ENCODE data around the gene MUL1.

MUL1 gene

DNA sequence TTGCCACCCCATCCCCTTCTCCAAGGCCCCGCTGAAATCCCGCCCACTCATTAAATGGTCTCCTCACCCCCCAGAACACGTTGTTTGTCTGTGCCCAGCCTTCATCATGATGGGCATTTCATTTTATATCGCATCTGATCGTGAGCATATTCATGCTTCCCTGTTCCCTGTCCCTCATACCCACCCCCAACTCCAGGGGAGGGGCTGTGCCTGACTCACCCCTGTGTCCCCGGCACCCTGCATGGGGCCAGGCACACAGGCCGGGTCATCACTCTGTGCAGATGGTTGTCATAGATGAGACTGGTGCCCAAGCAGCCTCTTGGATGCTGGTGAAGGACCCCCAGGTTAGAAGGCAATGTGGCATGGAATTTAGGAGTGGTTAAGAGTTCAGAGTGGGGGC lies 33.0 kb downstream of the MUL1 start:
- no peak for DNase-seq (ENCODE audit: low read depth)
- TF ChIP-seq, protein P1, sequence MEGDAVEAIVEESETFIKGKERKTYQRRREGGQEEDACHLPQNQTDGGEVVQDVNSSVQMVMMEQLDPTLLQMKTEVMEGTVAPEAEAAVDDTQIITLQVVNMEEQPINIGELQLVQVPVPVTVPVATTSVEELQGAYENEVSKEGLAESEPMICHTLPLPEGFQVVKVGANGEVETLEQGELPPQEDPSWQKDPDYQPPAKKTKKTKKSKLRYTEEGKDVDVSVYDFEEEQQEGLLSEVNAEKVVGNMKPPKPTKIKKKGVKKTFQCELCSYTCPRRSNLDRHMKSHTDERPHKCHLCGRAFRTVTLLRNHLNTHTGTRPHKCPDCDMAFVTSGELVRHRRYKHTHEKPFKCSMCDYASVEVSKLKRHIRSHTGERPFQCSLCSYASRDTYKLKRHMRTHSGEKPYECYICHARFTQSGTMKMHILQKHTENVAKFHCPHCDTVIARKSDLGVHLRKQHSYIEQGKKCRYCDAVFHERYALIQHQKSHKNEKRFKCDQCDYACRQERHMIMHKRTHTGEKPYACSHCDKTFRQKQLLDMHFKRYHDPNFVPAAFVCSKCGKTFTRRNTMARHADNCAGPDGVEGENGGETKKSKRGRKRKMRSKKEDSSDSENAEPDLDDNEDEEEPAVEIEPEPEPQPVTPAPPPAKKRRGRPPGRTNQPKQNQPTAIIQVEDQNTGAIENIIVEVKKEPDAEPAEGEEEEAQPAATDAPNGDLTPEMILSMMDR (IDR thresholded peaks at IDR 0.05; ENCODE audit: insufficient read depth, low read depth, low read length, missing control alignments): no peak
- H3K4me3 ChIP-seq (ENCODE audit: low read depth, low read length): no peak overlapping the region

DNA sequence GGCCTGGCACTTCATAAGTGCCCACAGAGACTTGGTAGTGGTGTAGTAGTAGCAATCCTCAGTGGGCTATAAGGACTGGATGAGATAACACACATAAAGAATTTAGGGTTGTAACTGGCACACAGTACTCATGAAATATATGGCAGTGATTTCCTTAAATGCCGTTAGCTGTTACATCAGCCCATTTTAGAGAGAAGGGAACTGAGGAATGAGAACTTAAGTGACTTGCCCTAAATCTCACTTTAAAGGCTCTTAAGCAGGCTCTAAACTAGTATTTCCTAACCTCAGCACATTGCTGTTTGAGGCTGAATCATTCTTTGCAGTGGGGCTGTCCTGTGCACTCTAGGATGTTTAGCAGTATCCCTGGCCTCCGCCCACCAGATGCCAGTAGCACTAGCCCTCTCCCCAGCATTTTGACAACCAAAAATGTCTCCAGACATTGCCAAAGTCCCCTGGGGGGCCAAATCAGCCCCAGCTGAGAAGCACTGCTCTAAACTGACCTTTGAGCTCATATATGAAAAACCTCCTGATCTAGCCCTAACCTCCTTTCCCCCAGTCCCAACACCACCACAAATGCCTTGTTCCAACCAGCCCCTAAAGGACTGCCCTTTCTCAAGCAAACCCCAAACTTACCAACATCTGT lies 33.5 kb downstream of the MUL1 start:
- TF ChIP-seq, protein P1 (IDR thresholded peaks at IDR 0.05; ENCODE audit: insufficient read depth, low read depth, low read length, missing control alignments): no peak
- DNase-seq (ENCODE audit: low read depth): no peak
- no peak overlapping the region for H3K4me3 ChIP-seq (ENCODE audit: low read depth, low read length)

DNA sequence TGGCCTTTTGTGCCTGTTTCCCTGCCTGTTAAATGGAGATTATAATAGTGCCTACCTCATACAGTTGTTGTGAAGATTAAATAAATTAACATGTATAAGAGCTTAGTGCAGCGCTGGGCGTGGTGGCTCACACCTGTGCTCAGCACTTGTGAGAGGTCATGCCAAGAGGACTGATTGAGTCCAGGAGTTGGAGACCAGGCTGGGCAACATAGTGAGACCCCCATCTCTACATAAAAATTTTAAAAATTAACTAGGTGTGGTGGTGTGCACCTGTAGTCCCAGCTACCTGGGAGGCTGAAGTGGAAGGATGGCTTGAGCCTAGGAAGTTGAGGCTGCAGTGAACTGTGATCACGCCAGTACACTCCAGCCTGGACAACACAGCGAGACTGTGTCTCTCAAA lies 34.1 kb downstream of the MUL1 start:
- no peak overlapping the region for H3K4me3 ChIP-seq (ENCODE audit: low read depth, low read length)
- DNase-seq (ENCODE audit: low read depth): no peak

DNA sequence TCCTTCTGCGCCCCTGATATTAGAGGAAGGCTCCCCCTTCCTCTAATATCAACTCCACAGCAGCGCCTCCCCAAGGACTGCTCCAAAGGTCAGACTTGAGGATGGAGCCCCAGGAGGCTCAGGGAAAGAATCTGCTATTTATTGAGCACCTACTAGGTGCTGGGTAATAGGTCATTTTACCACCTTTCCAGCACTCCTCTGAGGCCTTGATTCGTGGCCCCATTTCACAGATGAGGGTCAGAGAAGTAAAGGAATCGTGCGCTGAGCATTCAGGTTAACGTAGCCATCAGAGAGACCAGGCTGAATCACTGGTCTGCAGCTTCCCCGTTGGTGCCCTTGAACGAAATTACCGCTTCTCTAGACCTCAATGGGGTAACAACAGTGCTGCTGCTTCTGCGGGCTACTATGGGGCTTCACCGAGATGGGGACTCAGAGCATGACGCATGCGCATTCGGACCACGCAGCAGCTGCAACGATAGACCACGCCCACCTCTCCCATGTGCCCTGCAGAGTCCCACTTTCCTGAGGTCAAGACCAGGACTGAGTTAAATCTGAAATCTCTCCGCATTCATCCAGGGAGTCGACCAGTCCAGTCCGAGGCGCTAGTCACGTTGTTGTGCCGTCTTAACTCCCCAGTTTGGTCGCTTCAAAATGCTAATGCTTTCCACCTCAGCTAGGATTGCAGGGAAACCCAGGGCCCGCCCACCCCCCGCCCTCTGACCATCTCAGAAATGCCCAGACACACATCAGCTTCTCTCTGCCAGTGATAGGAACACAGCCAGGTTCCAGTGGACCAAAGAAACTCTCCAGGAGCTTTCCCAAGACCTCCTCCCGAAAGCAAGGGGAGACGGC lies 34.9 kb downstream of the MUL1 start:
- TF ChIP-seq, protein P1 (IDR thresholded peaks at IDR 0.05; ENCODE audit: insufficient read depth, low read depth, low read length, missing control alignments): no peak
- DNase-seq (ENCODE audit: low read depth): peak; percentile 41
- H3K4me3 ChIP-seq (ENCODE audit: low read depth, low read length): no peak overlapping the region

More for the DNA sequence above, 34.1 kb downstream of the MUL1 start:
- TF ChIP-seq, protein P1 (IDR thresholded peaks at IDR 0.05; ENCODE audit: insufficient read depth, low read depth, low read length, missing control alignments): no peak

DNA sequence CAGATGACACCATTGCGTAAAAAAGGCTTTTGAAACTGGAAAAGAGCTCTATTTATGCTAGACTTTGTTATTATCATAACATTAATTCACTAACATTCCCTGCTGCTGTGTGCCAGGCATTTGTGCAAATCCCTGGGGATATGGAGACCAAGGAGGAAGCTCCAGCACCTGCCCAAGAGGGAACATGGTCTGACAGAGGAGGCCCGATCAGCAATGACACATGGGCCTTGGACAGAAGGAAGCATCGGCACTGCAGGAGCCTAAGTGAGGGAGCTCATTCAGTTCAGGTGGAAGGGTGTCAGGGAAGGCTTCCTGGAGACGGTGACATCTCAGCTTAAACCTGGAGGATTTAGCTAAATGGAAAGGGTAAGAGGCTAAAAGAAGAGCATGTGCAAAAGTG lies 35.8 kb downstream of the MUL1 start:
- TF ChIP-seq, protein P1 (IDR thresholded peaks at IDR 0.05; ENCODE audit: insufficient read depth, low read depth, low read length, missing control alignments): no peak
- no peak for DNase-seq (ENCODE audit: low read depth)
- no peak overlapping the region for H3K4me3 ChIP-seq (ENCODE audit: low read depth, low read length)

DNA sequence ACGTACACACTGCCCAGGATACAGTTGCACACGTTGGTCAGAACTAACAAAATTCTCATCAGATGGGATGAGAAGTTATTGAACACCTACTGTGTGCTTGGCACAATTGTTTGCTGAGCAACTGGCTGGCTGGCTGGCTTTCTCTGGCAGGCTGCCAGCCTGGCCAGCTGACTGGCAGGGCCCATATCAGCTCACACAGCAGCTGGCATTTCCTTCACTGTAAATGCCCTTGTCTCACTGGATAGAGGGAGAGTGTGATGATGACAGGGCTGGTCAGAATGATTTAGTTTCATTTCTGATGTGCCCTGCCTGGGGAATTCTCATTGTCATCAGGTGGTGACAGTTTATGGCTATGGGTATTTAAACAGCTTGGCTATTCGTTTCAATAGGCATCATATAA lies 37.8 kb downstream of the MUL1 start:
- TF ChIP-seq, protein P1 (IDR thresholded peaks at IDR 0.05; ENCODE audit: insufficient read depth, low read depth, low read length, missing control alignments): no peak
- H3K4me3 ChIP-seq (ENCODE audit: low read depth, low read length): no peak overlapping the region
- DNase-seq (ENCODE audit: low read depth): no peak
